UCSD-AML1 (cell line): Measurements from ENCODE around the gene HSPA1B.
"Not testable (repeated sequence)": the region's sequence is repeated elsewhere in the genome, so short reads cannot be mapped to it uniquely, and the experiment has no call there.

ENCODE experiments used
- DNase-seq: peaks from one replicate; lab custom pipeline; 2025; ENCODE audit not compliant: unreplicated experiment; lab: John Stamatoyannopoulos, UW

Gene HSPA1B

GRCh38 chr6:31797588-31797987 is 29.9 kb upstream of the HSPA1B start:
- no peak for DNase-seq

DNA sequence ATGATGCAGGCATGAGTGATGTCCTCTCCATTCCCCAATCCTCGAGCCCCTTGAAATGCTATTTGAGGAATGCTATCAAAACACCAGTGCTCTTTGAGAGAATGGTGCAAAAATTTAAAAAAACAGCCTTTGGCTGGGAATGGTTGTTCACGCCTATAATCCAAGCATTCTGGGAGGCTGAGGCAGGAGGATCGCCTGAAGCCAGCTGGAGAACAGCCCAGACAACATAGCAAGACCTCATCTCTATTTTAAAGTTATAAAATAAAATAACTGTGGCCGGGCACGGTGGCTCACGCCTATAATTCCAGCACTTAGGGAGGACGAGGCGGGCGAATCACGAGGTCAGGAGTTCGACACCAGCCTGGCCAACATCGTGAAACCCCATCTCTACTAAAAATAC is 27.8 kb upstream of the HSPA1B start:
- no peak for DNase-seq

DNA sequence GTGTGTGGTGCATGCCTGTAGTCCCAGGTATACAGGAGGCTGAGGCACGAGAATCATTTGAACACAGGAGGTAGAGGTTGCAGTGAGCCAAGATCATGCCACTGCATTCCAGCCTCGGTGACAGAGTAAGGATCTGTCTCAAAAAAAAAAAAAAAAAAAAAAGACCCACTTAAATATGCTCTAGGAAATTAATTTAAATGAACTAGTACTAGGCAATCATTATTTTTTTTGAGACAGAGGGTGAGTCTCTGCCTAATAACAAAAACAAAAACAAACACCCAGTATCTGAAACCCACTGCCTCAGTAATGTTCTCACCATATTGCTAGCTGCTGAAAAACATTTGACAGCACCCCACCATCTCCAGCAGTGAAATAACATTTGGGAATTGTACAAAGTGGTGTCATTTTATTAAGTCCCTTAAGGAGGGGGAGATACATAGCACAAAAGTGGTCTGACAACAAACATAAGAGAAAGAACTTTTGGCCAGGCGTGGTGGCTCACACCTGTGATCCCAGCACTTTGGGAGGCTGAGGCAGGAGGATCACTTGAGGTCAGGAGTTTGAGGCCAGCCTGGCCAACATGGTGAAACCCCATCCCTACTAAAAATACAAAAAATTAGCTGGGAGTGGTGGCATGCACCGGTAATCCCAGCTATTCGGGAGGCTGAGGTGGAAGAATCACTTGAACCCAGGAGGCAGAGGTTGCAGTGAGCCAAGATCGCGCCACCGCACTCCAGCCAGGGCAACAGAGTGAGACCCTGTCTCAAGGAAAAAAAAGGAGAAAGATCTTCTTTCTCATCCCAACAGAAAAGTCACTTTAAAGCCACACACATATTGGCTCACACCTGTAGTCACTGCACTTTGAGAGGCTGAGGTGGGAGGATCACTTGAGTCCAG is 26.3 kb upstream of the HSPA1B start:
- DNase-seq = not testable (repeated sequence)

DNA sequence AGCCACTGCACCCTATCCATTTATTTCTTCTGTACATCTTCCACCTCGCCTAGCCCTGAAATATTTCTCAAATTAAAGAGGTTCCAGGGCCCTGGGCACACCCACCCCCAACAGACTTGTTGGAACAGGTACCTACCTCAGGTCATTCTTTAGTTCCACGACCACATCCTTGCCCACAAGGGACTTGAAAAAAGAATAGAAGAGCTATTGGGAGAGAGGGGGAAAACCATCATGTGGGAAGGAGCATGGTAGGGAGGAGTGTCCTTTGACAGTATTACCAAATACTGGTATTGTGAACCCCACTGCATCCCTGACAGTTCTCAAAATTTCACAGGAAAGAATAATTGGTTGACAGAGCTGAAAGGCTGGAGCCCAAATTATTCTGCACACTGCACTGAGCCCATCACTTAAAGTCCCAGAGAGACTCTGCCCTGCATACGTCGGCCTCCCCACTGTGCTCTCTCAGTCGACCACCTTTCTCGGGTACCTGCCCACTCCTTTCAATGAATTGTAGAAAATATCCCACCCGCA is 21.5 kb upstream of the HSPA1B start:
- no peak for DNase-seq

DNA sequence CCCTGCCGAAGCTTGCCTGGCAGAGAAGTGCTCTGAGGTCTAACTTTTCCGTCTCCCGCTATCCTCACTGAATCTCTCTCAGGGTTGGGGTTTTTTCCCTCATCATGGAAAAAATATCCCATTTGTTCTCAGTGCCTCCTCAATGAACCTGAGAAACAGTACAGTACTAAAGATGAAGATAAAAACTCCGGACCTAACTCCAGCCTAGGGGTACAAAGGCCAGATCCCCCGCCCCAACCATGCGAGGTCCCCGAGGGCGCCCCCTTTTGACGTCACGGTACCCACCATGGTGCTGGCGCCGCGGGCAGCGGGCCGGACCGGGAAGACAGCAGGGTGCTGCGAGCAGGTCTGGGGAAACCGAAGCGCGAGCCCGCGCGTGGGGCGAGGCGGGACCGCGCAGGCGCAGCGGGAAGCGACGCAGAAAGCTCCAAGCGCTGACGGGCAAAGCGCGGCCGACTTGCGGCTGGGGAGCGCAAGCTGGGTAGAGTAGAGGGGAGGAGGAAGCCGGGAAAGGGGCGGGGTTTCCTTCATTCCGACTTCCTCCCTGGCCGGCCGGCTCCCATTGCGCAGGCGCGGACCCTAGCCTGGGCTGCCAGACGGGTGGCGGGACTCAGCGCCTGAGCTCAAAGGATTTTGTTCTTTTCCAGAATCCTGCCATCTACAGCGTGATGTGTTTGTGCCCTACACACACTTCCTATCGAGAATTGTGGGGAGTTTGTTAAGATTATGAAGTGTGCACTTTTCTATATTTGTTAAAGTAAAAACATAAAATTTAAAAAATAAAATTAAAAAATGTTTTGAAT is 20.9 kb upstream of the HSPA1B start, which contains the start of gene LSM2:
TSS of gene LSM2 (minus strand) at position 497 of the 803 bp plus-strand sequence. CDS start at position 288, 209 bp downstream.
- DNase-seq = peak; percentile 97

DNA sequence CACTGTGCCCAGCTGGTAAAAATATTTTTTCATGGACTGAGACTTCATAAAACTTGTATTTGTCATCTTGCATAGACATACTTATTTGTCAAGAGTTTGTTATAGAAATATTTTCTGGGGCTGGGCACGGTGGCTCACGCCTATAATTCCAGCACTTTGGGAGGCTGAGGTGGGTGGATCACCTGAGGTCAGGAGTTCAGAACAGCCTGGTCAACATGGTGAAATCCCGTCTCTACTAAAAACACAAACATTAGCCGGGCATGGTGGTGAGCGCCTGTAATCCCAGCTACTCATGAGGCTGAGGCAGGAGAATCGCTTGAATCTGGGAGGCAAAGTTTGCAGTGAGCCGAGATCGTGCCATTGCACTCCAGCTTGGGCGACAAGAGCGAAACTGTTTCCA is 18.9 kb upstream of the HSPA1B start:
- DNase-seq = not testable (repeated sequence)

DNA sequence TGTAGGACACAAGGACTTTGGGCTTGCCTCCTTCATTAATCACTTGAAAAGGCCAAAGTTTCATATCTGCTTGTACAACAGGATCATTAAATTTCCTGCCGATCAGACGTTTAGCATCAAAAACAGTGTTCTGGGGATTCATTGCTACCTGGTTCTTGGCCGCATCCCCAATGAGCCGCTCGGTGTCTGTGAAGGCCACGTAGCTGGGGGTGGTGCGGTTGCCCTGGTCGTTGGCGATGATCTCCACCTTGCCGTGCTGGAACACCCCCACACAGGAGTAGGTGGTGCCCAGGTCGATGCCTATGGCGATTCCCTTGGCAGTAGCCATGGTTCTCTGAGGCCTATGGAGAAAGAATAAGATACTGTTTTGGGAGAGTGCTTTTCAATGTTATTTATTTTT is 15.9 kb upstream of the HSPA1B start:
- no peak for DNase-seq

- no peak for DNase-seq
These were observed 14.1 kb upstream of the HSPA1B start for GRCh38 chr6:31813465-31813849.

- DNase-seq = no peak
These were observed 12.9 kb upstream of the HSPA1B start for GRCh38 chr6:31814677-31815024.

GRCh38 chr6:31815025-31815838 is 12.3 kb upstream of the HSPA1B start, which contains the start of the genes HSPA1A and HSPA1L:
Gene HSPA1A (plus strand): TSS chr6:31815543. CDS start chr6:31815757, 214 bp downstream.
Gene HSPA1L (minus strand): TSS chr6:31815283. CDS start chr6:31811972, 3,311 bp downstream.
- DNase-seq = no peak

- DNase-seq = not testable (repeated sequence)
These were observed 10.2 kb upstream of the HSPA1B start for GRCh38 chr6:31817133-31817928.

GRCh38 chr6:31817929-31818511 is 9.5 kb upstream of the HSPA1B start:
- not testable (repeated sequence) for DNase-seq

GRCh38 chr6:31819871-31820299 is 7.7 kb upstream of the HSPA1B start:
- no peak for DNase-seq

GRCh38 chr6:31820399-31820798 is 7.1 kb upstream of the HSPA1B start:
- not testable (repeated sequence) for DNase-seq

DNA sequence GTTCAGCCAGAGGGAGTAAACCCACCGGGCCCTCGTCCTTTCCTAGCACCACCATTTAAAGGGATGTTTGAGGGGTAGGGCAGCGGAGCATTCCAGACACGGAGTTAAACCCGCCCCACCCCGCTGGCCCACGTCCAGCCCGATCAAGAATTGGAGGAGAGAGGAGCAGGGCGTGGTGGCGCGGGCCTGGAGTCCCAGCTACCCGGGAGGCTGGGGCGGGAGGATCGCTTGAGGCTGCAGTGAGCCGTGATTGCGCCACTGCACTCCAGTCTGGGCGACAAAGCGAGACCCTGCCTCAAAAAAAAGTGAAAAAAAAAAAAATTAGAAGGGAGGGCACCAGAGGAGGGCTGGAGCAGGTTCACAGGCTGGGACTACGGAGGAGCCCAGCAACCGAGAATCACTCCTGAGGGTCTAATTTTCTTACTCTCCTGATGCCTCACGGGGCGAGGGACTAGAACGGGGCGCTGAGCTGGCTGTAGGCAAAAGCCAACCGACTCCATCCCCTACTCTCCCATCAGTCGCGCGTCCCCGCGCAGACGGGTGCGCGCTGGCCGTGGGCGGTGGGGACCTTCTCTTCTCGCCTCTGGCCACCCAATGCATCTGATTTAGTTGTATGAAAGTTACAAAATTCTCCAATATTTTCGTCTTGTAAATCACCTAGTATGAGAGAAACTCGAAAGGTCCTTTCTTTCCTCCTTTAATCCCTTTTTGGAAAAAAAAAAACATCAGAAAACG is 6.1 kb upstream of the HSPA1B start:
- DNase-seq = peak; percentile 76

- DNase-seq = peak; percentile 84
These were observed 5.3 kb upstream of the HSPA1B start for GRCh38 chr6:31822036-31822821.

- DNase-seq = not testable (repeated sequence)
These were observed 3.8 kb upstream of the HSPA1B start for GRCh38 chr6:31823592-31824196.

DNA sequence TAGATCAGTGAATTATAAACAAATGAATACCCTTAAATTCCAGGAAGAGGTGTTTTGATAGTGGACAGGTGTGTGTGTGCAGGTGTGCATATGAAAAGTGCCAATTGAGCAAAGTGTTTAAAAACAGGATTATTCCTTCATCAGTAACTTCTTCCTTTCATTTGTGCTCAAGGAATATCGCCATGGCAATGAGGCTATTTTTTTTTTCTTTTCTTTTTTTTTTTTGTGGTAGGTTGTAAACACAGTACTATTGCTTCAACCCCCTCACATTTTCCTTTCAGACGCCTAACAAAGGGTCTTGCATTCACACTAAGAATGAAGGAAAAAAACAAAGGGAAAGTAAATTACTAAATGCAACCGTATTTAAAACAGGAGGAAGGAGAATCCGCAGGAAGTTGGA is 2.0 kb upstream of the HSPA1B start:
- no peak for DNase-seq
